ENCODE data around the gene TMEM52. TPM values are rescaled to one million over a fixed set of nuclear protein-coding genes. Genes with fewer than 3 reads are reported as not detected.

The TMEM52 gene
- total RNA-seq, 1 experiment from 2014 or later, result 6.4 TPM

DNA sequence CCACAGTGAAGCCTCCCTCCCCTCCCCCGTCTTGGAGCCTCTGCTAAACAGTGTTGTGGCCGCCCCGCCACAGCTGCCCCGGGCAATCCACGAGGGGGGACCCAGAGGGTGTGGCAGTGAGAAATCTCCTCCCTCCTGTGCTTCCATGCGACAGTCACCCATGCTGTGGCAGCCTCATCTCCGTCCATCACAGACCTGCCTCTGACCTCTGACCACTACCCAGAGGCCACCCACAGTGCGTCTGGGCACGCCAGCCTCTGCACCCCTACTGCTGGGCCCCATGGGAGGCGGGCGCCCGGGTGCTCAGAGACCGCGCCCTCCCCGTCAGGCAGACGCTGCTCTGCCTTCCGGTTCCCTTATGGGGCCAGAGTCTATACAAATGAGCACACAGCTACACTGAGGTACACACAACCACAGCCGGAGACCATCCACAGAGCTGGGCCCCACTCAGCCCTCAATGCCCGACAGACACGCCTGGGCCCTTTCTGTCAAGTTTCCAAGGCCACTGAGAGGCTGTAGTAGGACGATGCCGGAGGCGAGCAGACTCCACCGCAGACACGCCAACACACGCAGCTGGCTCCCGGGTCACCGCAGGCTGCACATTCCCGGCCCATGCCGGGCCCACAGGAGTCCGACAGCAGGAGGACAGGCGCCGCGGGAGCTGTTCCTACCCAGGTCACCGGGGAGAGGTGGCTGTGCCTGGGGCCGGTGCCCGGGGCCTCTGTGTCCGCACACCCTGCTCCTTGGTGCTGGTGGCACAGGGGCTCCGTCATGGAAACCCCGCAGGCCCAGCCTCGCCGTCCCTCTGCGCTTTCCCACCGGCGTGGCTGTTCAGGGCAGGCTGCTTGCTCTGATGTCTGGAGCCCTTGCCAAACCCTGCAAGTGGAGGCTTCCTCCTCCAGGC, 23.9 kb upstream of the TMEM52 start:
- intact Hi-C loops (cut with micrococcal nuclease; ENCODE audit: unreplicated experiment), result no loop called here
- no peaks in the 10 kb centered on the region for H3K9me3 ChIP-seq
- DNase-seq, result no peak
- Mint-ChIP-seq H3K4me3 (ENCODE audit: unreplicated experiment) (no peak overlapping the region), H3K9me3 (ENCODE audit: unreplicated experiment) (no peaks in the 10 kb centered on the region), H3K4me1 (ENCODE audit: low read depth, unreplicated experiment) (no peaks in the 10 kb centered on the region), H3K27ac (ENCODE audit: unreplicated experiment) (no peak overlapping the region), H3K27me3 (ENCODE audit: insufficient read depth, unreplicated experiment) (no peaks in the 10 kb centered on the region), H3K36me3 (ENCODE audit: insufficient read depth, unreplicated experiment) (no peaks in the 10 kb centered on the region)
- no peaks in the 10 kb centered on the region for H3K27me3 ChIP-seq (replicated peaks; ENCODE audit: control insufficient read depth, insufficient read depth, low read length)
- no TSS peak for BruUV-seq (replicated peaks)
- H3K4me3 ChIP-seq (ENCODE audit: low read depth, low read length), result no peak overlapping the region
- POLR2A ChIA-PET, result no interaction called here
- no peaks in the 10 kb centered on the region for H3K4me1 ChIP-seq
- CTCF ChIA-PET, result interaction anchor here (1.6 kb wide), 2 partner anchors 34 to 106 kb away, joined by 3 to 5 read pairs; no protein-coding TSS in a partner anchor
- TF ChIP-seq, protein P1, sequence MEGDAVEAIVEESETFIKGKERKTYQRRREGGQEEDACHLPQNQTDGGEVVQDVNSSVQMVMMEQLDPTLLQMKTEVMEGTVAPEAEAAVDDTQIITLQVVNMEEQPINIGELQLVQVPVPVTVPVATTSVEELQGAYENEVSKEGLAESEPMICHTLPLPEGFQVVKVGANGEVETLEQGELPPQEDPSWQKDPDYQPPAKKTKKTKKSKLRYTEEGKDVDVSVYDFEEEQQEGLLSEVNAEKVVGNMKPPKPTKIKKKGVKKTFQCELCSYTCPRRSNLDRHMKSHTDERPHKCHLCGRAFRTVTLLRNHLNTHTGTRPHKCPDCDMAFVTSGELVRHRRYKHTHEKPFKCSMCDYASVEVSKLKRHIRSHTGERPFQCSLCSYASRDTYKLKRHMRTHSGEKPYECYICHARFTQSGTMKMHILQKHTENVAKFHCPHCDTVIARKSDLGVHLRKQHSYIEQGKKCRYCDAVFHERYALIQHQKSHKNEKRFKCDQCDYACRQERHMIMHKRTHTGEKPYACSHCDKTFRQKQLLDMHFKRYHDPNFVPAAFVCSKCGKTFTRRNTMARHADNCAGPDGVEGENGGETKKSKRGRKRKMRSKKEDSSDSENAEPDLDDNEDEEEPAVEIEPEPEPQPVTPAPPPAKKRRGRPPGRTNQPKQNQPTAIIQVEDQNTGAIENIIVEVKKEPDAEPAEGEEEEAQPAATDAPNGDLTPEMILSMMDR (IDR thresholded peaks at IDR 0.05; ENCODE audit: insufficient read depth in 1 of 2, low read depth in 1 of 2, low read length in 1 of 2, severe bottlenecking in 1 of 2, unreplicated experiment in 1 of 2), result no peak
- no peaks in the 10 kb centered on the region for H3K36me3 ChIP-seq (ENCODE audit: control insufficient read depth, insufficient read depth, low read length)

DNA sequence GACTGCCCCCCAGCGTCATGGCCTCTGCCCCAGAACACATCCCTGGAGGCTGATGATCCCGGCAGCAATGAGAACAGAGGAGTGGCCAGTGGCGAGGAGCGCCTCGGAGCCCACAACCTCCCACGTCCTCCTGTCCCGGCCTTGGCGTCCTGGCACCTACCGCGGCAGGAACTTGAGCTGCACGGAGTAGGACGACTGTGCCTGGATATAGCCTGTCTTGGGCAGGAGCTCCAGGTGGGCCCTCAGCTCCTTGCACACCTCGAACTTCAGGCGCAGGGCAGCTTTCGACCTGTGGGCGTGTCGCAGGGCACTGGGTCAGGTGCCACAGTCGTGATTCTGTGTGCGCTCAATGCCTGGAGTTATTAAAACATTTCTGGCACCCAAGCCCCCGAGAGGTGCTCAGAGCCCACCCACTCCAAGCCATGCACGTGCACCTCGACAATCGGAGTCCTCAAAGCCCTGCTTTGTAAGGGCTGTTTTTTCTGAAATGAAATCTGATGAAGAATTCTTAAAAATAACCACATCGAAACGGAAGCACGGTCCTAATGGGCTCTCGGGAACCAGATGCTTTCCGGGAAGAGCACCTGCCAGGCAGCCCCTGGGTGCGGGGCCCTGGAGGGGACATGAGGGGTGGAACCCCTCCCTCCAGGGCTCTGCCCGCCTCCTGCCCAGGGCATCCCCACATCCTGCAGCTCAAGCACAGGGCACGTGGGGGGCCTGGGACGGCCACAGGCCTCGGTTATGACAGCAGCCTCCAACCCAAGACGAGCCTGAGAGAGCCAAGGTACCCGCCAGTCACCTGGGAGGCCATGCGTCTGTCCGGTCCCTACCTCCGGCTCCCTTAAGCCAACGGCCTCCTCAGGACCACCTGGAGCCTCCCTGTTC, 23.0 kb upstream of the TMEM52 start:
- CTCF ChIA-PET, result no interaction called here
- DNase-seq, result no peak
- no peaks in the 10 kb centered on the region for H3K4me1 Mint-ChIP-seq (ENCODE audit: low read depth, unreplicated experiment)
- H3K27me3 Mint-ChIP-seq (ENCODE audit: insufficient read depth, unreplicated experiment), result no peaks in the 10 kb centered on the region
- no TSS peak for BruUV-seq (replicated peaks)
- no peaks in the 10 kb centered on the region for H3K36me3 Mint-ChIP-seq (ENCODE audit: insufficient read depth, unreplicated experiment)
- H3K27me3 ChIP-seq (replicated peaks; ENCODE audit: control insufficient read depth, insufficient read depth, low read length), result no peaks in the 10 kb centered on the region
- no peaks in the 10 kb centered on the region for H3K9me3 Mint-ChIP-seq (ENCODE audit: unreplicated experiment)
- H3K36me3 ChIP-seq (ENCODE audit: control insufficient read depth, insufficient read depth, low read length), result no peaks in the 10 kb centered on the region
- H3K9me3 ChIP-seq, result no peaks in the 10 kb centered on the region
- intact Hi-C loops (cut with micrococcal nuclease; ENCODE audit: unreplicated experiment), result no loop called here
- TF ChIP-seq, protein P1 (IDR thresholded peaks at IDR 0.05; ENCODE audit: insufficient read depth in 1 of 2, low read depth in 1 of 2, low read length in 1 of 2, severe bottlenecking in 1 of 2, unreplicated experiment in 1 of 2), result no peak
- POLR2A ChIA-PET, result no interaction called here
- H3K27ac Mint-ChIP-seq (ENCODE audit: unreplicated experiment), result no peak overlapping the region
- H3K4me3 Mint-ChIP-seq (ENCODE audit: unreplicated experiment), result no peak overlapping the region
- H3K4me1 ChIP-seq, result no peaks in the 10 kb centered on the region
- no peak overlapping the region for H3K4me3 ChIP-seq (ENCODE audit: low read depth, low read length)

DNA sequence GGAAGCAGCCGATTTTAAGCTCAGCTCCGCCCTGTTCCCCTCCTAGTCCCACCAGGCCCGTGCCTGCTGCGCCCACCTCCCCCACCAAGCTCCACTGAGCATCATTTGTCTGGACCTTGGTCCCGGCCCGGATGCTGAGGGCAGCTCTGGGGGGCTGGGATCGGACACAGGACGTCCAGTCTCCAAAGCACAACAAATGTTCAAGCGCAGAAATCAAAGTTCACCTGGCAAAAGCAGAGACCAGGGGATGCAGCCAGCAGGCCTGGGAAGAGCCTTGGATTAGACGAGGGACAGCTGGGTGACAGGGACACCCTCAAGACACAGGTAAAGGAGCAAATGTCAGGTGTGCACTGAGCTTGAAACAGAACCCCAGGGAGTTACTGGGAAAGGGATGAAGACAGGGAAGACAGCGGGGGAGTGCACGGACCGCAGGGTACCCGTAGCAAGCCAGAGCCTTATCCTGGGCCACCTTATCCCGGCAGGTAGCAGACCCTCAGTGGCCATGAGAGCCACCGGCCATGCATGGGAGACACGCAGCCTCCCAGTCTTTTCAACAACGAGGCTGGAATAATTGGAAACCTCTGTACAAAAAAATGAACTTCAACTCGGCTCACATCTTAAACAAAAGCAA, 22.2 kb upstream of the TMEM52 start:
- DNase-seq, result no peak
- Mint-ChIP-seq H3K4me3 (ENCODE audit: unreplicated experiment) (no peak overlapping the region), H3K27me3 (ENCODE audit: insufficient read depth, unreplicated experiment) (no peaks in the 10 kb centered on the region), H3K4me1 (ENCODE audit: low read depth, unreplicated experiment) (no peaks in the 10 kb centered on the region), H3K9me3 (ENCODE audit: unreplicated experiment) (no peaks in the 10 kb centered on the region), H3K27ac (ENCODE audit: unreplicated experiment) (no peak overlapping the region), H3K36me3 (ENCODE audit: insufficient read depth, unreplicated experiment) (no peaks in the 10 kb centered on the region)
- Histone ChIP-seq H3K4me3 (ENCODE audit: low read depth, low read length) (no peak overlapping the region), H3K36me3 (ENCODE audit: control insufficient read depth, insufficient read depth, low read length) (no peaks in the 10 kb centered on the region), H3K9me3 (no peaks in the 10 kb centered on the region), H3K27me3 (replicated peaks; ENCODE audit: control insufficient read depth, insufficient read depth, low read length) (no peaks in the 10 kb centered on the region), H3K4me1 (no peaks in the 10 kb centered on the region)
- intact Hi-C loops (cut with micrococcal nuclease; ENCODE audit: unreplicated experiment), result no loop called here
- TF ChIP-seq, protein P1 (IDR thresholded peaks at IDR 0.05; ENCODE audit: insufficient read depth in 1 of 2, low read depth in 1 of 2, low read length in 1 of 2, severe bottlenecking in 1 of 2, unreplicated experiment in 1 of 2), result no peak
- ChIA-PET POLR2A (no interaction called here), CTCF (no interaction called here)
- BruUV-seq (replicated peaks), result no TSS peak

All from Caco-2 (cell line).